Neural cell (in vitro differentiated cells): ENCODE data around the gene TPST1.

ENCODE experiments used
- CTCF ChIP-seq: fragments of 450-650 bp; IDR thresholded peaks from 2 replicates; pipeline ENCODE4 v1.5.1; 2014; ENCODE audit warnings: antibody characterized with exemption, mild to moderate bottlenecking, moderate library complexity; ENCODE audit not compliant: poor library complexity, severe bottlenecking
- EP300 ChIP-seq: fragments of 450-650 bp; conservative IDR thresholded peaks from 2 replicates; pipeline ENCODE4 v1.6.1; 2014; ENCODE audit warnings: antibody characterized with exemption, mild to moderate bottlenecking, moderate library complexity; ENCODE audit not compliant: poor library complexity, severe bottlenecking
- EZH2 ChIP-seq: fragments of 200-600, 300-800 bp; shearing (Covaris generic), sonication (generic); IDR thresholded peaks from 2 replicates; pipeline ENCODE4 v1.6.1; 2014; ENCODE audit warnings: antibody characterized with exemption, low read length, borderline replicate concordance, mild to moderate bottlenecking; ENCODE audit not compliant: insufficient read depth, poor library complexity, severe bottlenecking
- POLR2AphosphoS5 ChIP-seq: IDR thresholded peaks from 2 replicates; pipeline ENCODE4 v1.6.1; 2012
- RAD21 ChIP-seq: fragments of 450-650 bp; conservative IDR thresholded peaks from 2 replicates; pipeline ENCODE4 v1.6.1; 2014; ENCODE audit warnings: antibody characterized with exemption, mild to moderate bottlenecking, moderate library complexity
- TF ChIP-seq, protein P1 (sequence below): IDR thresholded peaks from 2 replicates; pipeline ENCODE4 v1.6.1; 2012; ENCODE audit warnings: borderline replicate concordance

DNA sequence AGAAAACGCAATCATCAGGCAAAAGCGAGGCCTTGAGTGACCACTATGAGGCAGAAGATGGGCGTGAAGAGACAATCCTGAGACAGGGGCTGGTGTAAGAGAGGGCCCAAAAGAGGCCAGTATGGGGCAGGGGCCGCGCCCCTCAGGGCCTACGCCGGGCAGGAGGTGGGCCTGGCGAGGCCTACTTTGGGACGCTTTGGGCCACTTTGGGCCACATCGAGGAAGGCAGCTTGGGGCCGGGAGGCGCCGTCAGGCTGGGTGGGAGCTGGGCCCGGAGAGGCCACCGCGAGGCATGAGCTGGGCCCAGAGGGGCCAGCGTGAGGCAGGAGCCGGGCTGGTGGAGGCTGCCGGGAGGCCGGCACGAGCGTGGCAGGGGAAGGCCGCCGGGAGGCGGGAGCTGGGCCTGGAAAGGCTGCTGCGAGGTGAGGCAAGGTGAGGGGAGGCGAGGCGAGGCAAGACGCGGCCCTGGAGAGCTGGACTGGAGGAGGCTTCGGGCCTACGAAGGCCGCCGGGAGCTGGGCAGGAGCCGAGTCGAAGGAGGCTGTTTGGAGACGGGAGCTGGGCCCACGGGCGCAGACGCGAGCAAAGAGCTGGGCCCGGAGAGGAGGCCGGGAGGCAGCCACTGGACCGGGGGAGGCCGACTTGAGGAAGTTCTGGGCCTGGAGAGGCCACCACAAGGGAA, 171.3 kb downstream of the TPST1 start:
- TF ChIP-seq CTCF, result no peak
- TF ChIP-seq POLR2AphosphoS5, result no peak
- TF ChIP-seq EZH2, result no peak
- TF ChIP-seq RAD21, result no peak
- TF ChIP-seq EP300, result no peak
- TF ChIP-seq, protein P1, sequence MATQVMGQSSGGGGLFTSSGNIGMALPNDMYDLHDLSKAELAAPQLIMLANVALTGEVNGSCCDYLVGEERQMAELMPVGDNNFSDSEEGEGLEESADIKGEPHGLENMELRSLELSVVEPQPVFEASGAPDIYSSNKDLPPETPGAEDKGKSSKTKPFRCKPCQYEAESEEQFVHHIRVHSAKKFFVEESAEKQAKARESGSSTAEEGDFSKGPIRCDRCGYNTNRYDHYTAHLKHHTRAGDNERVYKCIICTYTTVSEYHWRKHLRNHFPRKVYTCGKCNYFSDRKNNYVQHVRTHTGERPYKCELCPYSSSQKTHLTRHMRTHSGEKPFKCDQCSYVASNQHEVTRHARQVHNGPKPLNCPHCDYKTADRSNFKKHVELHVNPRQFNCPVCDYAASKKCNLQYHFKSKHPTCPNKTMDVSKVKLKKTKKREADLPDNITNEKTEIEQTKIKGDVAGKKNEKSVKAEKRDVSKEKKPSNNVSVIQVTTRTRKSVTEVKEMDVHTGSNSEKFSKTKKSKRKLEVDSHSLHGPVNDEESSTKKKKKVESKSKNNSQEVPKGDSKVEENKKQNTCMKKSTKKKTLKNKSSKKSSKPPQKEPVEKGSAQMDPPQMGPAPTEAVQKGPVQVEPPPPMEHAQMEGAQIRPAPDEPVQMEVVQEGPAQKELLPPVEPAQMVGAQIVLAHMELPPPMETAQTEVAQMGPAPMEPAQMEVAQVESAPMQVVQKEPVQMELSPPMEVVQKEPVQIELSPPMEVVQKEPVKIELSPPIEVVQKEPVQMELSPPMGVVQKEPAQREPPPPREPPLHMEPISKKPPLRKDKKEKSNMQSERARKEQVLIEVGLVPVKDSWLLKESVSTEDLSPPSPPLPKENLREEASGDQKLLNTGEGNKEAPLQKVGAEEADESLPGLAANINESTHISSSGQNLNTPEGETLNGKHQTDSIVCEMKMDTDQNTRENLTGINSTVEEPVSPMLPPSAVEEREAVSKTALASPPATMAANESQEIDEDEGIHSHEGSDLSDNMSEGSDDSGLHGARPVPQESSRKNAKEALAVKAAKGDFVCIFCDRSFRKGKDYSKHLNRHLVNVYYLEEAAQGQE, result no peak
